Lower lobe of right lung (tissue), 2 donors: ENCODE results near the gene RPS17. TPM values are rescaled to one million over a fixed set of nuclear protein-coding genes. Genes with fewer than 3 reads are reported as not detected.
A peak's percentile ranks its signal among the peaks of the same experiment; 100 is the strongest.
"Not testable (repeated sequence)": the region's sequence is repeated elsewhere in the genome, so short reads cannot be mapped to it uniquely, and the experiment has no call there.

ENCODE experiments used
- ATAC-seq, 2 donors: fragments of 200-7000 bp; cut with Tn5 transposase; one replicate each; pipeline ENCODE4 v1.9.1; 2020 to 2022; ENCODE audit warnings: mild to moderate bottlenecking in 2 of 2, moderate library complexity in 2 of 2
- DNase-seq: peaks from one replicate; pipeline ENCODE4 v3.0.0-alpha.2; 2020
- H3K27ac ChIP-seq: fragments of 200-600 bp; one replicate; pipeline ENCODE4 v1.8.0; 2022
- H3K27me3 ChIP-seq: fragments of 200-600 bp; one replicate; pipeline ENCODE4 v1.8.0; 2022; ENCODE audit warnings: low read depth
- H3K36me3 ChIP-seq: fragments of 200-600 bp; one replicate; pipeline ENCODE4 v1.8.0; 2022; ENCODE audit warnings: mild to moderate bottlenecking
- H3K4me1 ChIP-seq: fragments of 200-600 bp; one replicate; pipeline ENCODE4 v1.8.0; 2022
- H3K4me3 ChIP-seq: fragments of 200-600 bp; one replicate; pipeline ENCODE4 v1.8.0; 2022; ENCODE audit warnings: mild to moderate bottlenecking
- H3K9me3 ChIP-seq: fragments of 200-600 bp; one replicate; pipeline ENCODE4 v1.8.0; 2022
- intact Hi-C: fragments of 100-400 bp; cut with DNase I; formaldehyde crosslinking; loops from one replicate; pipeline ENCODE4 v1.11.0; 2022
- total RNA-seq: library from RNA; stranded (reverse); fragmentation: NEBNext Ultra II Directional; extraction: Animal tissue kit (Norgen Biotek cat#: 25700); gene quantifications from one replicate; pipeline ENCODE4 v1.2.1, GENCODE V29; 2021
- TF ChIP-seq, protein P1 (sequence below): fragments of 200-600 bp; IDR thresholded peaks from one replicate; pipeline ENCODE4 v1.8.0; 2022; ENCODE audit warnings: antibody characterized with exemption, mild to moderate bottlenecking
- donor health status: DM: no; HTN: yes; CAD: no; lungs with severe emphysema.

Gene RPS17
- total RNA-seq, 1 donor from 2014 or later: 1,182 TPM

- H3K27me3 ChIP-seq, DNase-seq, H3K4me3 ChIP-seq, H3K36me3 ChIP-seq, intact Hi-C loops, H3K4me1 ChIP-seq, H3K9me3 ChIP-seq, H3K27ac ChIP-seq: not testable (repeated sequence)
- ATAC-seq: peak; percentile 87 to 88
- TF ChIP-seq, protein P1, sequence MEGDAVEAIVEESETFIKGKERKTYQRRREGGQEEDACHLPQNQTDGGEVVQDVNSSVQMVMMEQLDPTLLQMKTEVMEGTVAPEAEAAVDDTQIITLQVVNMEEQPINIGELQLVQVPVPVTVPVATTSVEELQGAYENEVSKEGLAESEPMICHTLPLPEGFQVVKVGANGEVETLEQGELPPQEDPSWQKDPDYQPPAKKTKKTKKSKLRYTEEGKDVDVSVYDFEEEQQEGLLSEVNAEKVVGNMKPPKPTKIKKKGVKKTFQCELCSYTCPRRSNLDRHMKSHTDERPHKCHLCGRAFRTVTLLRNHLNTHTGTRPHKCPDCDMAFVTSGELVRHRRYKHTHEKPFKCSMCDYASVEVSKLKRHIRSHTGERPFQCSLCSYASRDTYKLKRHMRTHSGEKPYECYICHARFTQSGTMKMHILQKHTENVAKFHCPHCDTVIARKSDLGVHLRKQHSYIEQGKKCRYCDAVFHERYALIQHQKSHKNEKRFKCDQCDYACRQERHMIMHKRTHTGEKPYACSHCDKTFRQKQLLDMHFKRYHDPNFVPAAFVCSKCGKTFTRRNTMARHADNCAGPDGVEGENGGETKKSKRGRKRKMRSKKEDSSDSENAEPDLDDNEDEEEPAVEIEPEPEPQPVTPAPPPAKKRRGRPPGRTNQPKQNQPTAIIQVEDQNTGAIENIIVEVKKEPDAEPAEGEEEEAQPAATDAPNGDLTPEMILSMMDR: peak; percentile 41
These were observed 37.4 kb downstream of the RPS17 start for GRCh38 chr15:82502700-82503339.

DNA sequence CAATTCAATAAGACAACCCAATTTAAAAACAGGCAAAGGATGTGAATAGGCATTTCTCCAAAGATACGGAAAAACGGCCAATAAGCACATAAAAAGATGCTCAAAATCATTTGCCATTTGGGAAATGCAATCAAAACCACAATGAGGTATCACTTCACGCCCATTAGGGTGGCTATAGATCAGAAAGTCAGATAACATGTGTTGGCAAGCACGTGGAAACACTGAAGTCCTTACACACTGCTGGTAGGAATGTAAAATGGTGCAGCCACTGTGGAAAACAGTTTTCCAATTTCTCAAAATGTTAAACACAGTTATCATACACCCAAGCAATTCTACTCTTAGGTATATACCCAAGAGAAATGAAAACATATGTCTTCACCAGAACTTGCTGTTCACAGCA, 39.5 kb downstream of the RPS17 start:
- H3K36me3 ChIP-seq, intact Hi-C loops, DNase-seq, H3K4me3 ChIP-seq, ATAC-seq, H3K4me1 ChIP-seq, H3K9me3 ChIP-seq, H3K27ac ChIP-seq, H3K27me3 ChIP-seq: not testable (repeated sequence)

GRCh38 chr15:82497978-82498377, 42.3 kb downstream of the RPS17 start:
- H3K36me3 ChIP-seq, DNase-seq, H3K4me1 ChIP-seq, H3K27ac ChIP-seq, H3K27me3 ChIP-seq, H3K9me3 ChIP-seq, H3K4me3 ChIP-seq, intact Hi-C loops: not testable (repeated sequence)
- peak in 1 of 2 donors; percentile 26 for ATAC-seq

DNA sequence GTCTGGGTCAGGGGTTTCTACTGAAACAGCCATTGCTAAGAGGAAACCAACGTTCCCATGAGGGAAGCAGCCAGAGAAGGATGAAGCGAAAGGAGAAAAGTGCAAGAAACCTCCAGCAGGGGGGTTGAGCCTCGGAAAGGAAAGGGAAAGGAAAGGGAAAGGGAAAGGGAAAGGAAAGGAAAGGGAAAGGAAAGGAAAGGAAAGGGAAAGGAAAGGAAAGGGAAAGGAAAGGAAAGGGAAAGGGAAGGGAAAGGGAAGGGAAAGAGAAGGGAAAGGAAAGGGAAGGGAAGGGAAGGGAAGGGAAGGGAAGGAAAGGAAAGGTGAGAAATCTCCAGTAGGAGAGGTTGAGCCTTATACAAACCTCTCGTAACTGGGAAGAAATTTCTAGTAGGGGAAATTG, 52.0 kb downstream of the RPS17 start:
- H3K9me3 ChIP-seq, H3K36me3 ChIP-seq, DNase-seq, H3K4me3 ChIP-seq, intact Hi-C loops, H3K27me3 ChIP-seq, ATAC-seq, H3K4me1 ChIP-seq, H3K27ac ChIP-seq: not testable (repeated sequence)

DNA sequence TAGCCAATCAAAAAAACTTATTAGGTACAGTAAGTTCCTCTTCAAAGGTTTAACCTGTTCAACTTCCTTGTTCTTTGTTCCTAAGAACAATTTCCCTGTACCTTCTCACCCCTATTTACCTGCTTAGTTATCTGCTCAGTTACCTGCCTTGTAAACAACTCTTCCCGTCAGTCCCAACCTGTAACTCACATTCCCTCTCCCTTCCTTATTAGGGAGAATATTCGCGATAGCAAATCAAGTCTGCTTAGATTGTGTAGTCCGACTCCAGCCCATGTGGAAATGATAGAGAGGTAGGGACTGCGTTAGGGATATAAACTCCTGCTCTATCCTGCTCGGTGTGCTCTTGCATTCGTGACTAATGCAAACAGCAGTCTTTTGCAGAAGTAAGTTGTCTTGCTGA, 53.2 kb downstream of the RPS17 start:
- H3K27ac ChIP-seq, H3K4me1 ChIP-seq, H3K9me3 ChIP-seq, H3K36me3 ChIP-seq, ATAC-seq, DNase-seq, H3K4me3 ChIP-seq, intact Hi-C loops, H3K27me3 ChIP-seq: not testable (repeated sequence)

Other genes starting within 250 kb of the RPS17 start
- 0.41 TPM for gene GOLGA6L10, start 191.0 kb downstream of the RPS17 start, total RNA-seq
- 6.0 TPM for gene GOLGA6L9, start 110.6 kb downstream of the RPS17 start, total RNA-seq
- gene CPEB1, start 106.9 kb upstream of the RPS17 start, total RNA-seq: 2.7 TPM
- 3.0 TPM for gene AP3B2, start 169.4 kb upstream of the RPS17 start, total RNA-seq